ENCODE measurements around the gene TSSK3. TPM values are rescaled to one million over a fixed set of nuclear protein-coding genes. Genes with fewer than 3 reads are reported as not detected.
A peak's percentile ranks its signal among the peaks of the same experiment; 100 is the strongest.
"Not testable (repeated sequence)": the region's sequence is repeated elsewhere in the genome, so short reads cannot be mapped to it uniquely, and the experiment has no call there.

Gene TSSK3
- total RNA-seq, 1 donor = not detected

DNA sequence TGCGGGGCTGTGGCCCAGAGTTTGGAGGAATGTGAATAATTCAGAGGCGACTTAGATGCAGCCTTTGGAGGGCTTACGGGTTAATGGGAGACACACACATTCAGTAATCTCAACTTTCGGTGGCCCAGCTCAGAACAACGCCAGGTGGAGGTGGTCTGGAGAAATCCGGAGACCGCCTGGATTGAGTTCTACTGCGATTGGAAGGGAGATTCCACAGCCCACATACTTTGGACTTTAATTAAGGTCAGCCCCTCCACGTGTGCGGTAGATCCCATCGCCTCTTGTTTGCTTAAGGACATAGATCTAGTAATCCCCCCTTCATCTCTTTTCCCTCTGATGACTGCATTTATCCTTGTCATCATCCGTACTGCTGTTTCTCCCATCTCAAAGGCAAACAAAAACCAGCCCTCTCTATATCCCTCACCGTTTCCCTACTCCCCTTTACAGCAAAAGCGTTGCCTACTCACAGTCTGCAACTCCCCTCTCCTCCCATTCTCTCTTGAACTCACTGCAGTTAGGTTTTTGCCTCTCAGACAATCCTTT is 32.6 kb downstream of the TSSK3 start:
- no peaks in the 10 kb centered on the region for H3K9me3 ChIP-seq (ENCODE audit: low read depth, low read length)
- no peaks in the 10 kb centered on the region for H3K27me3 ChIP-seq (ENCODE audit: insufficient read depth, low read length)
- peak overlapping the region; percentile 67 for H3K4me3 ChIP-seq (ENCODE audit: low read length)
- H3K4me1 ChIP-seq (ENCODE audit: insufficient read depth, low read length) = peaks cover 49% of the 10 kb centered on the region

DNA sequence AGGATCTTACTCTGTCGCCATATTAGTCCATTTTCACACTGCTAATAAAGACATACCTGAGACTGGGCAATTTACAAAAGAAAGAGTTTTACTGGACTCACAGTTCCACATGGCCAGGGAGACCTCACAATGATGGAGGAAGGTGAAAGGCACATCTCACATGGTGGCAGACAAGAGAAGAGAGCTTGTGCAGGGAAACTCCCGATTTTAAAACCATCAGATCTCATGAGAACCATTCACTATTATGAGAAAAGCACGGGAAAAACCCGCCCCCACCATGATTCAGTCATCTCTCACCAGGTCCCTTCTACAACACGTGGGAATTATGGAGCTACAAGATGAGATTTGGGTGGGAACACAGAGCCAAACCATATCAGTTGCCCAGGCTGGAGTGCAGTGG is 34.2 kb downstream of the TSSK3 start:
- not testable (repeated sequence) for H3K9me3 ChIP-seq (ENCODE audit: low read depth, low read length); H3K27me3 ChIP-seq (ENCODE audit: insufficient read depth, low read length); H3K4me3 ChIP-seq (ENCODE audit: low read length)
- H3K4me1 ChIP-seq (ENCODE audit: insufficient read depth, low read length) = peaks cover 36% of the 10 kb centered on the region

DNA sequence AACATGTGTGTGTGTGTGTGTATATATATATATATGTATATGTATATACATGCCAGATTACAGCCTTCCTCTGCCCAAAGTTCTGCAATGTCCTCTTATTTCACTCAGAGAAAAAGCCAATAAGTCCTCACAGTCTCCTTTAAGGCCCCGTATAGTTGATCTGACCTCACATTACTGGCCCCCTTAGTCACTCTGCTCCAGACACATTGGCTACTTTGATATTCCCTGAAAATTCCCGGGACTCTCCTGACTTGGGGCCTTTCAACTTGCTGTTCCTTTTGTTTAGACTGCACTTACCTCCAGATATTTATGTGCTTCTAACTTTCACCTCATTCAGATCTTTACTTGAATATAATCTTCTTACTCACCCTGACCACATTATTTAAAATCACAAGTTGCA is 36.1 kb downstream of the TSSK3 start:
- Histone ChIP-seq H3K4me1 (ENCODE audit: insufficient read depth, low read length) (peaks cover 17% of the 10 kb centered on the region), H3K9me3 (ENCODE audit: low read depth, low read length) (no peaks in the 10 kb centered on the region), H3K27me3 (ENCODE audit: insufficient read depth, low read length) (no peaks in the 10 kb centered on the region), H3K4me3 (ENCODE audit: low read length) (no peak overlapping the region)

- no peak overlapping the region for H3K4me3 ChIP-seq (ENCODE audit: low read length)
- no peaks in the 10 kb centered on the region for H3K9me3 ChIP-seq (ENCODE audit: low read depth, low read length)
- H3K4me1 ChIP-seq (ENCODE audit: insufficient read depth, low read length) = peaks cover 10% of the 10 kb centered on the region
- no peaks in the 10 kb centered on the region for H3K27me3 ChIP-seq (ENCODE audit: insufficient read depth, low read length)
Observed at GRCh38 chr1:32399843-32400242, 37.5 kb downstream of the TSSK3 start.

GRCh38 chr1:32400876-32401631 is 38.7 kb downstream of the TSSK3 start:
- Histone ChIP-seq H3K27me3 (ENCODE audit: insufficient read depth, low read length) (no peaks in the 10 kb centered on the region), H3K4me1 (ENCODE audit: insufficient read depth, low read length) (peaks cover 3% of the 10 kb centered on the region), H3K9me3 (ENCODE audit: low read depth, low read length) (no peaks in the 10 kb centered on the region), H3K4me3 (ENCODE audit: low read length) (no peak overlapping the region)

- no peaks in the 10 kb centered on the region for H3K9me3 ChIP-seq (ENCODE audit: low read depth, low read length)
- H3K4me1 ChIP-seq (ENCODE audit: insufficient read depth, low read length) = peaks cover 3% of the 10 kb centered on the region
- no peaks in the 10 kb centered on the region for H3K27me3 ChIP-seq (ENCODE audit: insufficient read depth, low read length)
- no peak overlapping the region for H3K4me3 ChIP-seq (ENCODE audit: low read length)
Observed at GRCh38 chr1:32404946-32405345, 42.6 kb downstream of the TSSK3 start.

GRCh38 chr1:32405672-32406467 is 43.5 kb downstream of the TSSK3 start:
- no peaks in the 10 kb centered on the region for H3K27me3 ChIP-seq (ENCODE audit: insufficient read depth, low read length)
- H3K4me1 ChIP-seq (ENCODE audit: insufficient read depth, low read length) = peaks cover 3% of the 10 kb centered on the region
- no peak overlapping the region for H3K4me3 ChIP-seq (ENCODE audit: low read length)
- H3K9me3 ChIP-seq (ENCODE audit: low read depth, low read length) = no peaks in the 10 kb centered on the region

DNA sequence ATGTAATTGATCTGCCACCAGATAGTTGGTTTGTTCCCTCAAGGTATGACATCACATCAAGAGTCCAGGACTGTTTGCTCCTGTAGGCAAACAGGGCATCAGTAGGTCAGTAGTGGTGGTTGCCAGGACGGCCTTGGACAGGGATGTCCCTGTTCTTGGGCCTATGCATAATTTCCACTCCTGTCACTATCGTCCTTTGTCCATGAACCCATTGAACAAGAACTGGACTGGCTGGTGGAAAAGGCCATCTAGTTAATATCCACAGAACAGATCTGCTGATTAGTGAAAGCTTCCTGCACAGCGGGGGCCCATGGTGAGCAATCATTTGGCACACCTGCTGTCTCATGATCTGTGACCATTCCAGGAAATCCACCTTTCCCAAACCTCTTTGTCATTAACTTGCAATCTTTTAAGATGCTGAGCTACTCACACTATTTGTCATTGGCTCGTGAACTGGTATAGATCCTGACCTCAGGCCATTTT is 44.3 kb downstream of the TSSK3 start:
- Histone ChIP-seq H3K4me3 (ENCODE audit: low read length) (no peak overlapping the region), H3K27me3 (ENCODE audit: insufficient read depth, low read length) (no peaks in the 10 kb centered on the region), H3K4me1 (ENCODE audit: insufficient read depth, low read length) (no peaks in the 10 kb centered on the region), H3K9me3 (ENCODE audit: low read depth, low read length) (no peaks in the 10 kb centered on the region)

DNA sequence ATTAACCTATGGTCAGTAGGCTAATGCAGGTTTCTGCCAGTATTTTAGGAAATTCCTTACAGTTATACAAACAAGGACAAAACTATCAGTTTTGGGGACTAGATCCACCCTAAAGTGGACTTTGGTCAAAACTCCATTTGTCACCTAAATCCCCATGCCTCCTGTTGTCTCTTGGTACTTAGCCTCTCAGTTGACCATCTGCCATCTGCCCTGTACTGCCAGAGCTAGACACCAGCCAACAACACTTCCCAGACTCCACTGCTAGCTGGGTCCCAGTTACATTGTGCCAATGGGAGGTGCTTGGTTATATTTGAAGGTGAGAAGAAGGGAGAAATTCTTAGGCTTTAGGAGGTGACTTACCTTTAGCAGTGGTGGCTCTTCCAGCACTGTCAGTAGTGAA is 48.9 kb downstream of the TSSK3 start:
- H3K4me3 ChIP-seq (ENCODE audit: low read length) = no peak overlapping the region

GRCh38 chr1:32413507-32414185 is 51.3 kb downstream of the TSSK3 start:
- Histone ChIP-seq H3K4me3 (ENCODE audit: low read length) (no peak overlapping the region), H3K27me3 (ENCODE audit: insufficient read depth, low read length) (peaks cover 4% of the 10 kb centered on the region), H3K9me3 (ENCODE audit: low read depth, low read length) (no peaks in the 10 kb centered on the region), H3K4me1 (ENCODE audit: insufficient read depth, low read length) (no peaks in the 10 kb centered on the region)

More for the DNA sequence above, 48.9 kb downstream of the TSSK3 start:
- Histone ChIP-seq H3K4me1 (ENCODE audit: insufficient read depth, low read length) (no peaks in the 10 kb centered on the region), H3K27me3 (ENCODE audit: insufficient read depth, low read length) (no peaks in the 10 kb centered on the region), H3K9me3 (ENCODE audit: low read depth, low read length) (no peaks in the 10 kb centered on the region)

Other genes starting within 250 kb of the TSSK3 start
- gene TXLNA, start 182.9 kb upstream of the TSSK3 start, total RNA-seq = 10.5 TPM
- gene CCDC28B, start 161.9 kb upstream of the TSSK3 start, total RNA-seq = 3.7 TPM
- gene IQCC, start 156.9 kb upstream of the TSSK3 start, total RNA-seq = 0.52 TPM
- gene DCDC2B, start 153.4 kb upstream of the TSSK3 start, total RNA-seq = not detected
- gene TMEM234, start 140.2 kb upstream of the TSSK3 start, total RNA-seq = 6.6 TPM
- gene EIF3I, start 140.1 kb upstream of the TSSK3 start, total RNA-seq = 122 TPM
- gene FAM167B, start 115.3 kb upstream of the TSSK3 start, total RNA-seq = not detected
- 112 TPM for gene LCK, start 111.3 kb upstream of the TSSK3 start, total RNA-seq
- 58.8 TPM for gene HDAC1, start 70.5 kb upstream of the TSSK3 start, total RNA-seq
- 39.9 TPM for gene MARCKSL1, start 26.3 kb upstream of the TSSK3 start, total RNA-seq
- 11.5 TPM for gene FAM229A, start 54 bp upstream of the TSSK3 start, total RNA-seq
- 134 TPM for gene BSDC1, start 31.9 kb downstream of the TSSK3 start, total RNA-seq
- not detected for gene ZBTB8B, start 102.5 kb downstream of the TSSK3 start, total RNA-seq
- gene ZBTB8A, start 176.9 kb downstream of the TSSK3 start, total RNA-seq = 0.21 TPM

Data from mononuclear cell (primary cell).